ENCODE results near the gene ZNG1E.
"Not testable (repeated sequence)": the region's sequence is repeated elsewhere in the genome, so short reads cannot be mapped to it uniquely, and the experiment has no call there.

ZNG1E gene

DNA sequence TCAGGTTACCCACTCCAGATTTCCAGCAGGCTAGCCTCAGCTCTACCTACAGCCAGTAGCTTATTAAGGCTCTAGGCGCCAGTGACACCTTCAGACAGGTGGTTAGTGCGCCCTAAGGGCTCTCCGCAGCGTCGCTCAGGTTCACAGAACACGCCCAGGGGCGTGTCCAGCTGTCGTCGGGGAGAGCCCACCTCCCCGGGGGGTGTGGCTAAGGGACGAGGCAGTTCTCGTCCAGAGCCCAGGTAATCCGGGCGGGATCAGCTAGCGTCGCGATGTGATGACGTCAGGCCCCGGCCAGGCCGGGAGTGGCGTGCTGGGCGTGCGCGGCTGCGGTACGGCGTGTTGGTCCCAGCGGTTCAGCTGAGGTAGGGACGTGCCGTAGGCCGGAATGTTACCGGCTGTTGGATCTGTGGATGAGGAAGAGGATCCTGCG lies at the start of gene ZNG1E:
Gene ZNG1E (plus strand): TSS at position 340 of the 433 bp plus-strand sequence. CDS start 49 bp downstream, at position 389.
- H3K36me3 ChIP-seq (ENCODE audit: control insufficient read depth in 2 of 2, insufficient read depth in 1 of 2, low read length in 2 of 2); H3K4me1 ChIP-seq (ENCODE audit: control insufficient read depth, insufficient read depth, low read length); POLR2A ChIA-PET; CTCF ChIA-PET; H3K27ac ChIP-seq (ENCODE audit: extremely low read depth, low read depth, low read length); H3K9me3 ChIP-seq (ENCODE audit: control insufficient read depth, insufficient read depth, low read depth, low read length): not testable (repeated sequence)
- H3K4me3 ChIP-seq (ENCODE audit: low read depth, low read length), result peak within 1 kb of the TSS; percentile 44

DNA sequence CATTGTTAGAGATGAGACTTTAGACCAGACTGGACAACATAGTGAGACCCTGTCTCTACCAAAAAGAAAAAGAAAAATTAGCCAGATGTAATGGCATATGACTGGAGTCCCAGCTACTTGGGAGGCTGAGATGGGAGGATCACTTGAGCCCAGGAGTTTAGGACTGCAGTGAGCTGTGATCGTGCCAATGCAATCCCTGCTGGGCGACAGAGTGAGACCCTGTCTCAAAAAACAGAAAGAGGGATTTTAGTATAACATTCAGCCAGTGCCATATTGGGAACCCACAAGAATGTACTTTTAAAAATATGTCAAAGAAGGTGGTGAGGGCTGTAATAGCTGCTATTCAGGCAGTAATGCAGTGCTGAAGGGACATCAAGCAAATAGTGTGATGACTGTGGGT lies 2.1 kb upstream of the ZNG1E start:
- H3K36me3 ChIP-seq (ENCODE audit: control insufficient read depth in 2 of 2, insufficient read depth in 1 of 2, low read length in 2 of 2); H3K4me1 ChIP-seq (ENCODE audit: control insufficient read depth, insufficient read depth, low read length); H3K27ac ChIP-seq (ENCODE audit: extremely low read depth, low read depth, low read length); H3K9me3 ChIP-seq (ENCODE audit: control insufficient read depth, insufficient read depth, low read depth, low read length); CTCF ChIA-PET; H3K4me3 ChIP-seq (ENCODE audit: low read depth, low read length); POLR2A ChIA-PET: not testable (repeated sequence)

DNA sequence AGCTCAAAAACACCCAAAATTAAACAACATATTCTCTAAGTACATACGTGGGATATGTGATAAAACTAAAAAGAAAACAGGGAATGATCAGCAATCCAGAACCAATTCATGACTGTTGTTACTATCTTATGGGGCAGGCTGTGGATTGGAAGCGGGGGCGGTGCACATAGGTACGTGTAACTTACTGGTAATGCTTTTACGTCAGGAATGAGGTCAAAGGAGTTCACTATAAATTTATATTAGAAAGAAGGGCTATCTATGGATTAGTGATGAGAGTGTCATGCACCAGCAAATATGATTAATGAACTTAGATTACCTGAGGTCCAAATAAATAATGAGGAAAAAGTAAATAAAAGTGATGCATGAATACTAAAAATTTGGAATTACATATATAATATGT lies 710 bp upstream of the ZNG1E start:
- H3K4me3 ChIP-seq (ENCODE audit: low read depth, low read length); POLR2A ChIA-PET; H3K27ac ChIP-seq (ENCODE audit: extremely low read depth, low read depth, low read length); H3K9me3 ChIP-seq (ENCODE audit: control insufficient read depth, insufficient read depth, low read depth, low read length); CTCF ChIA-PET; H3K4me1 ChIP-seq (ENCODE audit: control insufficient read depth, insufficient read depth, low read length); H3K36me3 ChIP-seq (ENCODE audit: control insufficient read depth in 2 of 2, insufficient read depth in 1 of 2, low read length in 2 of 2): not testable (repeated sequence)

DNA sequence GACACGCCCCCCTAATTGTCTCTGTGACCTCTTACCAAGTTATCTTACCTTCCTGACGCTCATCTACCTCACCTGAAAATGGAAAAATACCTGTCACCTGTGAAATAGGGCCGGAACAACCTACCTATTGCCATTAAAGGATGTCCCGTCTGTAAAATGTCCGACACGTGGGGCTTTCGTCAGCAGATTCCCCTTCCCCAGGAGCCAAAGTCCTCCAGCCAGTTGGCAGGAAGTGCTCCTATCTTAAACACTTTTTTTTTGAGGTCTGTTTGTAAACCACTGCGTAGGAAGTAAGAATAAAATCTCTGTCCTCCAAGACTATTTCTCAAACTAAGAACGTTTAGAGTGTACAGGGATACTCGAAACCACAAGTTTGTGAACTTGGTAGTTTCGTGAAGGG lies 661 bp downstream of the ZNG1E start:
- H3K27ac ChIP-seq (ENCODE audit: extremely low read depth, low read depth, low read length); POLR2A ChIA-PET; H3K4me1 ChIP-seq (ENCODE audit: control insufficient read depth, insufficient read depth, low read length); H3K36me3 ChIP-seq (ENCODE audit: control insufficient read depth in 2 of 2, insufficient read depth in 1 of 2, low read length in 2 of 2); CTCF ChIA-PET; H3K9me3 ChIP-seq (ENCODE audit: control insufficient read depth, insufficient read depth, low read depth, low read length): not testable (repeated sequence)
- peak overlapping the region; percentile 30 for H3K4me3 ChIP-seq (ENCODE audit: low read depth, low read length)

DNA sequence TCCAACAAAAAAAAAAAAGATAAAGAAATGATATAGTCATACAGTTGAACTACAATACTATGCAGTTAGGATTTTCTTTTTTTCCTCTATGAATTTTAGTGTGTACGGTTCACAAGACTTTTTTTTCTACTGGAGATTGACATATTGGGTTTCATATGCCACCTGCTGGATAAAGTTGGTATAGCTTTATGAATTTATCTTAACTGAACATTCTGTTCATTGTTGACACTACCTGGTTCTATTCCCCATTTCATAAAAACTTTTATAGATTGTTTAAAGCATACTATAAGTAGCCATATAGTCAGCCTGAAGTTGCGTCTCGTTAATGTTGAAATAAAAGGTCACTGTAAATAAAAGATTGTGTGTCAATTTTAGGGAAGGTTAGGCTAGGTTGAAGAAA lies 2.8 kb downstream of the ZNG1E start:
- POLR2A ChIA-PET; H3K9me3 ChIP-seq (ENCODE audit: control insufficient read depth, insufficient read depth, low read depth, low read length); CTCF ChIA-PET; H3K4me1 ChIP-seq (ENCODE audit: control insufficient read depth, insufficient read depth, low read length); H3K36me3 ChIP-seq (ENCODE audit: control insufficient read depth in 2 of 2, insufficient read depth in 1 of 2, low read length in 2 of 2); H3K4me3 ChIP-seq (ENCODE audit: low read depth, low read length); H3K27ac ChIP-seq (ENCODE audit: extremely low read depth, low read depth, low read length): not testable (repeated sequence)
- TF ChIP-seq ZNF654 (tag by site-specific recombination; IDR thresholded peaks at IDR 0.05; ENCODE audit: low read depth), result peak; percentile 9; the same call in 1 of the 2 replicates

DNA sequence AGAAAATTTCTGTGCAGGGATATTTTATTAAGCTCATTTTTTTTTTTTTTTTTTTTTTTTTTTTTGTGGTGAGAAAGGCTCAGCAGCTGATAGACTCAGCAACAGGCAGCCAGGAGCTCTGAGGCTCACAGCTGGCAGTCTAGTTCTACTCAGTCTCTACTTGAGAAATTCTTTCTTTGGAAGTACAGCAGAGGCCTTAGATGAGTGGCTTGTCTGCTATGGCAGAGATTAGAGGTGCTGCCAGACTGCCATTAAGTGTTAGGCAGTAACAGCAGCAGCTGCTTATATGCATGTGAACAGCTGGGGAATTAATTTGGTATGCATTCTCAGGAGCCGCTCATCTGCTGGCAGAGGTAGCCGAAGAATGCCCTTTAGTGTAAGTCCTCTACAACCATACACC lies 27.8 kb downstream of the ZNG1E start:
- H3K27ac ChIP-seq (ENCODE audit: extremely low read depth, low read depth, low read length); H3K4me3 ChIP-seq (ENCODE audit: low read depth, low read length); H3K4me1 ChIP-seq (ENCODE audit: control insufficient read depth, insufficient read depth, low read length); H3K9me3 ChIP-seq (ENCODE audit: control insufficient read depth, insufficient read depth, low read depth, low read length); POLR2A ChIA-PET; CTCF ChIA-PET; H3K36me3 ChIP-seq (ENCODE audit: control insufficient read depth in 2 of 2, insufficient read depth in 1 of 2, low read length in 2 of 2): not testable (repeated sequence)

DNA sequence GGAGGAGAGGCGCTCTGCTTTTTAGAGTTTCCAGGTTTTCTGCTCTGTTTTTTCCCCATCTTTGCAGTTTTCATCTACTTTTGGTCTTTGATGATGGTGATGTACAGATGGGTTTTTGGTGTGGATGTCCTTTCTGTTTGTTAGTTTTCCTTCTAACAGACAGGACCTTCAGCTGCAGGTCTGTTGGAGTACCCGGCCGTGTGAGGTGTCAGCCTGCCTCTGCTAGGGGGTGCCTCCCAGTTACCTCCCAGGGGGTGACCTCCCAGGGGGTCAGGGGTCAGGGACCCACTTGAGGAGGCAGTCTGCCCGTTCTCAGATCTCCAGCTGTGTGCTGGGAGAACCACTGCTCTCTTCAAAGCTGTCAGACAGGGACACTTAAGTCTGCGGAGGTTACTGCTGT lies 38.7 kb downstream of the ZNG1E start:
- POLR2A ChIA-PET; H3K4me1 ChIP-seq (ENCODE audit: control insufficient read depth, insufficient read depth, low read length); H3K36me3 ChIP-seq (ENCODE audit: control insufficient read depth in 2 of 2, insufficient read depth in 1 of 2, low read length in 2 of 2); H3K27ac ChIP-seq (ENCODE audit: extremely low read depth, low read depth, low read length); H3K9me3 ChIP-seq (ENCODE audit: control insufficient read depth, insufficient read depth, low read depth, low read length); H3K4me3 ChIP-seq (ENCODE audit: low read depth, low read length); CTCF ChIA-PET: not testable (repeated sequence)

DNA sequence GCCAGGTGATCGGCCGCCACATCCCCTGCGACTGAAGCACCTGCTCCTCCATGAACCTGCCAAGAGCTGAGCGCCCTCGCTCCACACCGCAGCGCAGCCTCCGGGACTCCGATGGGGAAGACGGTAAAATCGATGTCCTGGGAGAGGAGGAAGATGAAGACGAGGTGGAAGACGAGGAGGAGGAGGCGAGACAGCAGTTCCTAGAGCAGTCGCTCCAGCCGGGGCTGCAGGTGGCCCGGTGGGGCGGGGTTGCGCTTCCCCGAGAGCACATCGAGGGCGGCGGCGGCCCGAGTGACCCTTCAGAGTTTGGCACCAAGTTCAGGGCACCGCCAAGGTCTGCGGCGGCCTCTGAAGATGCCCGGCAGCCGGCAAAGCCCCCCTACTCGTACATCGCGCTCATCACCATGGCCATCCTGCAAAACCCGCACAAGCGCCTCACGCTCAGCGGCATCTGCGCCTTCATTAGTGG lies 61.4 kb downstream of the ZNG1E start, which contains the start of gene FOXD4L4:
Gene FOXD4L4 (plus strand): TSS at position 51 of the 469 bp plus-strand sequence. CDS start 0 bp downstream, at position 51.
- CTCF ChIA-PET, result not testable (repeated sequence)

DNA sequence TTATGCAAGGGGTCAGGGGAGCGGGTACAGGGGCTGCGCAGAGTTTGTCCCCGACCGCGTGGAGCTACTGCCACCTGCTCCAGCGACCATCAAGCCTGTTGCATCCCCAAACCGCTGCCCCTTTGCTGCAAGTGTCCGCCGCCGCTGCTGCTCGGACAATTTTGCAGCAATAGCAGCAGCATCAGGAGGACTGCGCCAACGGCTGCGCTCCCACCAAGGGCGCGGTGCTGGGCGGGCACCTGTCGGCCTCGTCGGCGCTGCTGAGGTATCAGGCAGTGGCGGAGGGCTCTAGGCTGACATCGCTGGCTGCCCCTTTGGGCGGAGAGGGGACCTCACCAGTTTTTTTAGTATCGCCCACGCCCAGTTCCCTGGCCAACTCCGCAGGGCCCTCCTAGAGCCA lies 62.4 kb downstream of the ZNG1E start:
- CTCF ChIA-PET; H3K36me3 ChIP-seq (ENCODE audit: control insufficient read depth in 2 of 2, insufficient read depth in 1 of 2, low read length in 2 of 2); H3K4me3 ChIP-seq (ENCODE audit: low read depth, low read length); H3K27ac ChIP-seq (ENCODE audit: extremely low read depth, low read depth, low read length); H3K4me1 ChIP-seq (ENCODE audit: control insufficient read depth, insufficient read depth, low read length); POLR2A ChIA-PET; H3K9me3 ChIP-seq (ENCODE audit: control insufficient read depth, insufficient read depth, low read depth, low read length): not testable (repeated sequence)

More for the DNA sequence above, 61.4 kb downstream of the ZNG1E start, which contains the start of gene FOXD4L4:
- H3K4me1 ChIP-seq (ENCODE audit: control insufficient read depth, insufficient read depth, low read length); POLR2A ChIA-PET; H3K27ac ChIP-seq (ENCODE audit: extremely low read depth, low read depth, low read length); H3K36me3 ChIP-seq (ENCODE audit: control insufficient read depth in 2 of 2, insufficient read depth in 1 of 2, low read length in 2 of 2); H3K4me3 ChIP-seq (ENCODE audit: low read depth, low read length); H3K9me3 ChIP-seq (ENCODE audit: control insufficient read depth, insufficient read depth, low read depth, low read length): not testable (repeated sequence)

All from HEK293 (cell line).